Mesenchymal stem cell (in vitro differentiated cells and primary cell): ENCODE results near the gene ZNF428. TPM values are rescaled to one million over a fixed set of nuclear protein-coding genes. Genes with fewer than 3 reads are reported as not detected.

Source experiments
- DNase-seq: peaks from one replicate; pipeline ENCODE4 v3.0.0-alpha.2; 2013
- H2AFZ ChIP-seq: one replicate; pipeline ENCODE4 v1.6.1; 2013; ENCODE audit warnings: low read depth, mild to moderate bottlenecking, control low read depth, inconsistent platforms, low read length, moderate library complexity
- H2AK5ac ChIP-seq: 2 replicates; pipeline ENCODE4 v1.6.1; 2013; ENCODE audit warnings: low read length, moderate library complexity, mild to moderate bottlenecking, inconsistent platforms; ENCODE audit not compliant: severe bottlenecking
- H2BK120ac ChIP-seq: one replicate; pipeline ENCODE4 v1.6.1; 2013; ENCODE audit warnings: low read depth, mild to moderate bottlenecking, inconsistent platforms, low read length, moderate library complexity
- H2BK12ac ChIP-seq, 2 experiments: one replicate each; pipeline ENCODE4 v1.6.1; 2013; ENCODE audit warnings: inconsistent platforms in 2 of 2, low read length in 2 of 2, mild to moderate bottlenecking in 2 of 2, moderate library complexity in 2 of 2, control low read depth in 1 of 2
- H2BK15ac ChIP-seq: one replicate; pipeline ENCODE4 v1.6.1; 2013; ENCODE audit warnings: mild to moderate bottlenecking, low read depth, inconsistent platforms; ENCODE audit not compliant: poor library complexity, severe bottlenecking
- H2BK5ac ChIP-seq: 2 replicates; pipeline ENCODE4 v1.6.1; 2013; ENCODE audit warnings: low read depth, mild to moderate bottlenecking, low read length, control low read depth, inconsistent platforms; ENCODE audit not compliant: poor library complexity, severe bottlenecking
- H3K14ac ChIP-seq, 2 experiments: one replicate each; pipeline ENCODE4 v1.6.1; 2013; ENCODE audit warnings: inconsistent platforms in 2 of 2, low read length in 2 of 2, control low read depth in 1 of 2, mild to moderate bottlenecking in 1 of 2, moderate library complexity in 1 of 2
- H3K18ac ChIP-seq, 2 experiments: one replicate each; pipeline ENCODE4 v1.6.1; 2013; ENCODE audit warnings: inconsistent platforms in 2 of 2, low read length in 2 of 2, control low read depth in 1 of 2, low read depth in 1 of 2, mild to moderate bottlenecking in 1 of 2
- H3K23ac ChIP-seq, 2 experiments: one replicate each; pipeline ENCODE4 v1.6.1; 2013; ENCODE audit warnings: inconsistent platforms in 2 of 2, low read length in 2 of 2, mild to moderate bottlenecking in 2 of 2, moderate library complexity in 2 of 2, control low read depth in 1 of 2
- H3K27ac ChIP-seq: 2 replicates; pipeline ENCODE4 v1.5.1; 2013; ENCODE audit warnings: mild to moderate bottlenecking, moderate library complexity, low read length, control low read depth, inconsistent platforms; ENCODE audit not compliant: poor library complexity, severe bottlenecking
- H3K27me3 ChIP-seq, 2 experiments: 2 replicates each; pipeline versions ENCODE4 v1.6.1 to v1.7.0; 2013; ENCODE audit warnings: low read length in 2 of 2, mild to moderate bottlenecking in 2 of 2, moderate library complexity in 2 of 2, control low read depth in 1 of 2, inconsistent platforms in 1 of 2; ENCODE audit not compliant: control insufficient read depth in 1 of 2, insufficient read depth in 1 of 2
- H3K36me3 ChIP-seq, 2 experiments: 2 replicates each; pipeline versions ENCODE4 v1.6.1 to v1.7.0; 2013; ENCODE audit warnings: low read length in 2 of 2, control low read depth in 1 of 2, inconsistent platforms in 1 of 2, low read depth in 1 of 2, mild to moderate bottlenecking in 1 of 2; ENCODE audit not compliant: insufficient read depth in 2 of 2, control insufficient read depth in 1 of 2
- H3K4ac ChIP-seq, 2 experiments: one replicate each; pipeline ENCODE4 v1.6.1; 2013; ENCODE audit warnings: inconsistent platforms in 2 of 2, low read length in 2 of 2, mild to moderate bottlenecking in 2 of 2, moderate library complexity in 2 of 2, control low read depth in 1 of 2, low read depth in 1 of 2
- H3K4me1 ChIP-seq: 2 replicates; pipeline ENCODE4 v1.6.1; 2013; ENCODE audit warnings: low read depth, low read length, control low read depth; ENCODE audit not compliant: control insufficient read depth, insufficient read depth
- H3K4me2 ChIP-seq: 2 replicates; pipeline ENCODE4 v1.6.1; 2013; ENCODE audit warnings: low read length, mild to moderate bottlenecking, inconsistent platforms; ENCODE audit not compliant: poor library complexity, severe bottlenecking
- H3K4me3 ChIP-seq, 2 experiments: 2 replicates each; pipeline versions ENCODE4 v1.5.1 to v1.7.0; 2013; ENCODE audit warnings: low read length in 2 of 2, mild to moderate bottlenecking in 2 of 2, control low read depth in 1 of 2, low read depth in 1 of 2; ENCODE audit not compliant: insufficient read depth in 1 of 2
- H3K79me1 ChIP-seq: replicated peaks from 2 replicates; pipeline ENCODE4 v1.6.1; 2013; ENCODE audit warnings: mild to moderate bottlenecking, control low read depth, low read length, inconsistent platforms; ENCODE audit not compliant: poor library complexity, severe bottlenecking
- H3K9ac ChIP-seq: 2 replicates; pipeline ENCODE4 v1.7.0; 2013; ENCODE audit warnings: mild to moderate bottlenecking, low read length, moderate library complexity
- H3K9me3 ChIP-seq: 2 replicates; pipeline ENCODE4 v1.7.0; 2013; ENCODE audit warnings: mild to moderate bottlenecking, low read length; ENCODE audit not compliant: control insufficient read depth
- H4K8ac ChIP-seq: one replicate; pipeline ENCODE4 v1.6.1; 2013; ENCODE audit warnings: inconsistent platforms, mild to moderate bottlenecking, low read length, moderate library complexity
- H4K91ac ChIP-seq: one replicate; pipeline ENCODE4 v1.6.1; 2013; ENCODE audit warnings: mild to moderate bottlenecking, low read length, inconsistent platforms
- WGBS: methylation state at CpG from one replicate; pipeline ENCODE4 v1.1.7; 2013; ENCODE audit warnings: mixed read lengths; 5-methylcytosine and 5-hydroxymethylcytosine counted together
- polyA plus RNA-seq, 2 experiments: library from polyadenylated mRNA; stranded (reverse); fragments of 200-250 nt; gene quantifications; one replicate each; pipeline ENCODE4 v1.2.3, GENCODE V29; 2013

The ZNF428 gene
- polyA plus RNA-seq (2013, experiment 1 of 2) = 22.9 TPM
- 23.3 TPM for polyA plus RNA-seq (2013, experiment 2 of 2)

- H2AFZ ChIP-seq = peak within 1 kb of the TSS; percentile 72
- peaks cover 0 to 21% of the 10 kb centered on the region in 2 experiments for H3K36me3 ChIP-seq
- under 1% methylated on average over 81 of the region's 81 CpGs for WGBS
Measured at GRCh38 chr19:43619262-43620060, at the start of gene ZNF428. TSS of gene ZNF428 (minus strand) at chr19:43619629. CDS start at chr19:43614304, 5,325 bp downstream.

GRCh38 chr19:43668406-43669109, 49.1 kb upstream of the ZNF428 start:
- no peak overlapping the region for H2AK5ac ChIP-seq
- H3K18ac ChIP-seq = peak overlapping the region; percentile 69 to 71
- H3K14ac ChIP-seq = no peak overlapping the region
- peak overlapping the region; percentile 77 for H2BK120ac ChIP-seq
- peak overlapping the region; percentile 99 for H3K9ac ChIP-seq
- no peak overlapping the region for H4K91ac ChIP-seq
- no peaks in the 10 kb centered on the region for H3K9me3 ChIP-seq
- H3K27me3 ChIP-seq = no peaks in the 10 kb centered on the region
- no peak overlapping the region for H2BK15ac ChIP-seq
- peak overlapping the region; percentile 97 for H2BK5ac ChIP-seq
- H3K36me3 ChIP-seq = peaks cover 29 to 43% of the 10 kb centered on the region in 2 experiments
- peak overlapping the region; percentile 77 for H3K4me2 ChIP-seq
- H3K4me3 ChIP-seq = peak overlapping the region; percentile 66 to 99
- H3K79me1 ChIP-seq = peaks cover 15% of the 10 kb centered on the region
- H3K27ac ChIP-seq = peak overlapping the region; percentile 99
- H3K4me1 ChIP-seq = peaks cover 12% of the 10 kb centered on the region
- WGBS = under 1% methylated on average over 41 of the region's 44 CpGs
- H4K8ac ChIP-seq = peak overlapping the region; percentile 45
- peak; percentile 100 for DNase-seq
- H3K4ac ChIP-seq = peak overlapping the region; percentile 57 to 60
- H2AFZ ChIP-seq = no peak overlapping the region
- peak overlapping the region in 1 of 2 experiments; percentile 45 for H2BK12ac ChIP-seq
- no peak overlapping the region for H3K23ac ChIP-seq

More at GRCh38 chr19:43619262-43620060, at the start of gene ZNF428:
- Histone ChIP-seq H3K4me2 (peak within 1 kb of the TSS; percentile 60), H3K9me3 (no peaks in the 10 kb centered on the region), H3K4me3 (peak within 1 kb of the TSS; percentile 75 to 91), H3K79me1 (peaks cover 21% of the 10 kb centered on the region), H3K4ac (peak within 1 kb of the TSS; percentile 42 to 91), H3K14ac (peak within 1 kb of the TSS in 1 of 2 experiments; percentile 97), H3K27ac (peak within 1 kb of the TSS; percentile 91), H3K4me1 (peaks cover 10% of the 10 kb centered on the region), H3K27me3 (no peaks in the 10 kb centered on the region), H2BK15ac (peak within 1 kb of the TSS; percentile 80), H4K8ac (peak within 1 kb of the TSS; percentile 83), H4K91ac (peak within 1 kb of the TSS; percentile 67), H3K23ac (peak within 1 kb of the TSS in 1 of 2 experiments; percentile 90), H2BK5ac (peak within 1 kb of the TSS; percentile 75), H2BK12ac (peak within 1 kb of the TSS; percentile 18 to 56), H3K9ac (peak within 1 kb of the TSS; percentile 92), H3K18ac (peak within 1 kb of the TSS; percentile 78 to 93), H2BK120ac (peak within 1 kb of the TSS; percentile 52), H2AK5ac (peak within 1 kb of the TSS; percentile 89)
- DNase-seq = peak; percentile 93

- Histone ChIP-seq H3K18ac (peak overlapping the region in 1 of 2 experiments; percentile 37), H2AFZ (no peak overlapping the region), H2BK15ac (peak overlapping the region; percentile 37), H4K91ac (peak overlapping the region; percentile 11), H3K23ac (no peak overlapping the region), H4K8ac (peak overlapping the region; percentile 53), H2BK120ac (no peak overlapping the region), H3K36me3 (peaks cover 35 to 49% of the 10 kb centered on the region in 2 experiments), H3K4me2 (peak overlapping the region; percentile 78), H3K27ac (no peak overlapping the region), H3K27me3 (no peaks in the 10 kb centered on the region), H3K14ac (no peak overlapping the region), H2AK5ac (peak overlapping the region; percentile 27), H3K9me3 (no peaks in the 10 kb centered on the region), H2BK12ac (no peak overlapping the region), H3K79me1 (peaks cover 19% of the 10 kb centered on the region), H3K4ac (peak overlapping the region in 1 of 2 experiments; percentile 35), H3K9ac (peak overlapping the region; percentile 84), H2BK5ac (no peak overlapping the region), H3K4me1 (peaks cover 12% of the 10 kb centered on the region), H3K4me3 (peak overlapping the region; percentile 40 to 87)
- DNase-seq = no peak
- WGBS = 5% methylated on average over 29 of the region's 29 CpGs
Measured at GRCh38 chr19:43667876-43668405, 48.5 kb upstream of the ZNF428 start.
